H1 (cell line): ENCODE data around the gene RASSF4. TPM values are rescaled to one million over a fixed set of nuclear protein-coding genes. Genes with fewer than 3 reads are reported as not detected.

Experiments
- CTCF ChIA-PET: fragments of 300-600 bp; sonication (Branson Sonifier 250); formaldehyde crosslinking; loops from one replicate; lab custom pipeline; 2021; ENCODE audit not compliant: partially characterized antibody; lab: Charles Lee
- POLR2A ChIA-PET: fragments of 300-600 bp; sonication (Branson Sonifier 250); formaldehyde crosslinking; loops from one replicate; lab custom pipeline; 2021; ENCODE audit warnings: inconsistent platforms; ENCODE audit not compliant: partially characterized antibody; lab: Charles Lee
- DNase-seq, 2 experiments: peaks; one replicate each; pipeline versions ENCODE4 v3.0.0 to v3.0.0-alpha.2; 2010 to 2022; ENCODE audit warnings: low spot score in 2 of 2, low read depth in 1 of 2, mixed read lengths in 1 of 2
- FAIRE-seq: peaks from 2 replicates; lab custom pipeline; 2011; peaks lifted over from hg19 to GRCh38; lab: Jason Lieb, UNC
- H2AFZ ChIP-seq: 2 replicates; pipeline ENCODE4 v1.8.1; 2012; ENCODE audit warnings: low read length, inconsistent platforms
- H2AK5ac ChIP-seq: 2 replicates; pipeline ENCODE4 v1.6.1; 2013; ENCODE audit warnings: low read depth, low read length
- H2BK120ac ChIP-seq: replicated peaks from 2 replicates; pipeline ENCODE3; 2013; ENCODE audit warnings: low read depth, low read length, inconsistent platforms
- H2BK12ac ChIP-seq: 2 replicates; pipeline ENCODE4 v1.6.1; 2013; ENCODE audit warnings: low read depth, low read length
- H2BK15ac ChIP-seq: 2 replicates; pipeline ENCODE4 v1.6.1; 2013; ENCODE audit warnings: low read length
- H2BK20ac ChIP-seq: 2 replicates; pipeline ENCODE4 v1.6.1; 2013; ENCODE audit warnings: low read length
- H2BK5ac ChIP-seq: 2 replicates; pipeline ENCODE4 v1.6.1; 2013; ENCODE audit warnings: low read depth, low read length
- H3K14ac ChIP-seq: 2 replicates; pipeline ENCODE4 v1.6.1; 2013; ENCODE audit warnings: inconsistent platforms; ENCODE audit not compliant: insufficient read length
- H3K18ac ChIP-seq: 2 replicates; pipeline ENCODE4 v1.6.1; 2013; ENCODE audit warnings: low read length; ENCODE audit errors: extremely low read depth
- H3K23ac ChIP-seq: 2 replicates; pipeline ENCODE4 v1.6.1; 2013; ENCODE audit warnings: inconsistent platforms; ENCODE audit not compliant: insufficient read length
- H3K23me2 ChIP-seq: 2 replicates; pipeline ENCODE4 v1.6.1; 2013; ENCODE audit warnings: low read depth, low read length
- H3K27ac ChIP-seq: 2 replicates; pipeline ENCODE4 v1.6.1; 2011; ENCODE audit warnings: low read depth, low read length, inconsistent platforms
- H3K27me3 ChIP-seq, 4 experiments: replicated peaks in 1 of 4; 1 replicate in 1 of 4; 2 replicates in 3 of 4; pipeline versions ENCODE4 v1.6.1 to v1.8.1; 2011 to 2013; ENCODE audit warnings: low read length in 3 of 4, mild to moderate bottlenecking in 3 of 4, inconsistent platforms in 2 of 4, mixed read lengths in 2 of 4, moderate library complexity in 1 of 4; ENCODE audit not compliant: control insufficient read depth in 3 of 4, insufficient read depth in 3 of 4; ENCODE audit errors: extremely low read depth in 1 of 4
- H3K36me3 ChIP-seq, 4 experiments: 2 replicates each; pipeline versions ENCODE4 v1.6.1 to v1.8.1; 2011 to 2013; ENCODE audit warnings: mild to moderate bottlenecking in 4 of 4, low read length in 3 of 4, moderate library complexity in 2 of 4, control low read depth in 1 of 4, inconsistent platforms in 1 of 4; ENCODE audit not compliant: insufficient read depth in 4 of 4, control insufficient read depth in 2 of 4
- H3K4ac ChIP-seq: replicated peaks from 2 replicates; pipeline ENCODE3; 2013; ENCODE audit warnings: low read length, low read depth, mixed read lengths, inconsistent platforms; ENCODE audit not compliant: insufficient read length
- H3K4me1 ChIP-seq, 4 experiments: replicated peaks in 1 of 4; 1 replicate in 1 of 4; 2 replicates in 3 of 4; pipeline versions ENCODE4 v1.6.1 to v1.8.1; 2011 to 2013; ENCODE audit warnings: low read length in 3 of 4, inconsistent platforms in 2 of 4, mixed read lengths in 1 of 4; ENCODE audit not compliant: insufficient read depth in 4 of 4, control insufficient read depth in 3 of 4
- H3K4me2 ChIP-seq, 2 experiments: 2 replicates each; pipeline versions ENCODE4 v1.6.1 to v1.8.1; 2011 to 2013; ENCODE audit warnings: low read depth in 2 of 2, low read length in 2 of 2, control low read depth in 1 of 2, inconsistent platforms in 1 of 2, mild to moderate bottlenecking in 1 of 2; ENCODE audit not compliant: insufficient read depth in 1 of 2
- H3K4me3 ChIP-seq, 4 experiments: fragments of 200-600, 300-600 bp in 1 of 4; sonication (generic), shearing (Covaris generic), sonication (Bioruptor Twin) in 1 of 4; 2 replicates each; pipeline versions ENCODE4 v1.5.1 to v1.8.1; 2011 to 2016; ENCODE audit warnings: low read length in 4 of 4, low read depth in 3 of 4, control low read depth in 2 of 4, inconsistent platforms in 2 of 4, mild to moderate bottlenecking in 2 of 4, mixed read lengths in 1 of 4, moderate library complexity in 1 of 4; ENCODE audit not compliant: insufficient read depth in 2 of 4; ENCODE audit errors: extremely low read depth in 1 of 4
- H3K56ac ChIP-seq: replicated peaks from 2 replicates; pipeline ENCODE3; 2013; ENCODE audit warnings: low read depth, mild to moderate bottlenecking, mixed read lengths, low read length, inconsistent platforms; ENCODE audit not compliant: insufficient read length
- H3K79me1 ChIP-seq: 2 replicates; pipeline ENCODE4 v1.6.1; 2013; ENCODE audit warnings: low read depth, low read length, control low read depth
- H3K79me2 ChIP-seq, 2 experiments: 2 replicates each; pipeline versions ENCODE4 v1.6.1 to v1.8.1; 2012 to 2013; ENCODE audit warnings: low read length in 2 of 2, mild to moderate bottlenecking in 2 of 2, inconsistent platforms in 1 of 2; ENCODE audit not compliant: insufficient read depth in 2 of 2, control insufficient read depth in 1 of 2
- H3K9ac ChIP-seq, 4 experiments: replicated peaks in 1 of 4; 1 replicate in 1 of 4; 2 replicates in 3 of 4; pipeline versions ENCODE4 v1.6.1 to v1.8.1; 2011 to 2013; ENCODE audit warnings: low read depth in 3 of 4, low read length in 3 of 4, control low read depth in 2 of 4, mild to moderate bottlenecking in 2 of 4, moderate library complexity in 2 of 4, inconsistent platforms in 1 of 4; ENCODE audit errors: extremely low read depth in 1 of 4
- H3K9me3 ChIP-seq, 2 experiments: 2 replicates each; pipeline versions ENCODE4 v1.6.1 to v1.8.1; 2012 to 2013; ENCODE audit warnings: mild to moderate bottlenecking in 2 of 2, moderate library complexity in 2 of 2, control low read depth in 1 of 2, inconsistent platforms in 1 of 2, low read depth in 1 of 2, low read length in 1 of 2, mixed read lengths in 1 of 2; ENCODE audit not compliant: insufficient read depth in 2 of 2
- H4K20me1 ChIP-seq, 2 experiments: replicated peaks in 1 of 2; 2 replicates each; pipeline versions ENCODE3 to v1.8.1; 2011 to 2013; ENCODE audit warnings: inconsistent platforms in 2 of 2, low read length in 2 of 2, mild to moderate bottlenecking in 1 of 2; ENCODE audit not compliant: insufficient read depth in 2 of 2, control insufficient read depth in 1 of 2
- H4K5ac ChIP-seq: 2 replicates; pipeline ENCODE4 v1.6.1; 2013; ENCODE audit warnings: low read length, low read depth, mixed read lengths, inconsistent platforms; ENCODE audit not compliant: insufficient read length
- H4K8ac ChIP-seq: 2 replicates; pipeline ENCODE4 v1.8.0; 2013; ENCODE audit warnings: mild to moderate bottlenecking, moderate library complexity, low read length, inconsistent platforms; ENCODE audit not compliant: insufficient read depth; ENCODE audit errors: extremely low read depth
- H4K91ac ChIP-seq: replicated peaks from 2 replicates; pipeline ENCODE3; 2013; ENCODE audit warnings: low read length, mixed read lengths, inconsistent platforms; ENCODE audit not compliant: insufficient read length
- CHD2 ChIP-seq: IDR thresholded peaks from 2 replicates; pipeline ENCODE4 v1.6.1; 2012; ENCODE audit warnings: low read length, improper control_type of control experiment
- JUN ChIP-seq: IDR thresholded peaks from 2 replicates; pipeline ENCODE4 v1.6.1; 2011; ENCODE audit warnings: low read depth, mild to moderate bottlenecking, improper control_type of control experiment, low read length
- TCF12 ChIP-seq: IDR thresholded peaks from 2 replicates; pipeline ENCODE4 v1.6.1; 2011; ENCODE audit warnings: low read depth, mild to moderate bottlenecking, low read length
- WGBS, 2 experiments: shearing (Covaris generic) in 1 of 2; methylation state at CpG; one replicate each; pipeline versions ENCODE4 v1.1.6 to v1.1.7; 2013 to 2015; ENCODE audit warnings: low lambda C conversion rate in 2 of 2, mixed read lengths in 2 of 2, inconsistent platforms in 1 of 2, low coverage in 1 of 2, missing lambda C conversion rate in 1 of 2; ENCODE audit not compliant: insufficient replicate concordance in 2 of 2, insufficient coverage in 1 of 2, insufficient read length in 1 of 2; ENCODE audit errors: extremely low coverage in 1 of 2, missing lambda C conversion rate in 1 of 2; 5-methylcytosine and 5-hydroxymethylcytosine counted together
- polyA plus RNA-seq, 7 experiments: library from polyadenylated mRNA; depleted of rRNA in 3 of 7; stranded (reverse) in 5 of 7; unstranded in 2 of 7; fragments of >200 nt in 5 of 7; fragments of 200-250 nt in 2 of 7; gene quantifications; 1 replicate in 5 of 7; 2 replicates in 1 of 7; 4 replicates in 1 of 7; pipeline versions ENCODE4 v1.2.1 to v1.2.3, GENCODE V29; 2011 to 2013; ENCODE audit warnings: missing spikeins in 2 of 7, mixed read lengths in 2 of 7
- total RNA-seq: library from RNA; stranded (reverse); fragmentation: NEBNext Ultra II Directional; extraction: Animal tissue kit (Norgen Biotek cat#: 25700); gene quantifications from 2 replicates; pipeline ENCODE4 v1.2.1, GENCODE V29; 2021

The RASSF4 gene
- total and polyA plus RNA-seq, 2 of the 8 experiments (the other 6 are each of a cell fraction or from before 2014, with no cell fraction given) = 14.3 to 14.5 TPM

DNA sequence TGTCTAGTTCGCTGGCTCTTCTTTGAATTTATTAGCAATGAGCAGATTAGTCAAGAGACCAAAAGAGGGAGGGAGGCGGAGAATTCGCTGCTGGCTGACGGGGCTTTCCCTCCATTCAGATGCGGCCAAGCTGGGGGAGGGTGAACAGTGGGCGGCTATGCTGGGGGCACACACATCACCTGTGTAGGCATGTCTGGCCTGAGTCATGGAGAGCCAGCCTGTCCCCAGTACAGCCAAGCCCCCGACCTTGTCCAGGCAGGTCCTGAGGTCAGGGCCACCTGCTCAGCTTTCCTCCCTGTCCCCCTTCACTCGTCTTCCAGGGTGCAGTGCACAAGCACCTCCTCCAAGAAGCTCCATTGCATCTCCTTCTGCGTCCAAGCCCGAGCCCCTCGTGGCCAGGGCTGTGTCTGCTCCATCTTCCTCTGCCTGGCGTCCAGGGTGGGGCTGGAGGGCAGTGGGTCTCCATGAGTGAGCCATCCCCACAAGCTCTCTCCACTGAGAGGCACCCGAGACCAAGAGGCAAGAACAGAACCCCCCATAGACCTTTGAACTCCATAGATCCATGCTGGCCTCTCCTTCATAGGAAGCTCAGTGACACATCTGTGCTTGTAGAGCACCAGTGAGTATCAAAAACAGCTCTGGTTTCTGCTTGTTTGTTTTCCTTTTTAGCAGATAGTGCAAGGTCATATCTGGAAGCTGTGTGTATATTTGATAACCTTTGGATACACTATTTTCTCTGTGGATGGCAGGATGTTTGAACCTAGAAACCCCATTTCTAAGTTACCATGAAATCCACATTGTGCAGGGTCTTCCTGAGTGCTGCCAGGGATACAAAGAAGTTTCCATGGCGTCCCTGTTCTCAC, 20.9 kb downstream of the RASSF4 start:
- Histone ChIP-seq H3K27ac (no peak overlapping the region), H2BK5ac (no peak overlapping the region; the same call in 1 of the 2 replicates), H2BK15ac (0 out of 2 replicates have a peak overlapping the region, but pooled peaks have one; percentile 67), H3K23ac (no peak overlapping the region), H3K4me2 (peak overlapping the region; percentile 12 to 26; a peak in 2 of 4 replicates), H4K8ac (peak overlapping the region; percentile 82), H2AFZ (no peak overlapping the region), H3K14ac (no peak overlapping the region), H2BK120ac (peak overlapping the region; percentile 82), H2BK20ac (0 out of 2 replicates have a peak overlapping the region, but pooled peaks have one; percentile 56), H3K27me3 (no peaks in the 10 kb centered on the region), H2AK5ac (no peak overlapping the region; the same call in 1 of the 2 replicates), H4K20me1 (no peaks in the 10 kb centered on the region), H3K4me3 (no peak overlapping the region), H3K9me3 (no peaks in the 10 kb centered on the region), H3K9ac (0 out of 7 replicates have a peak overlapping the region, but pooled peaks of 1 of the 4 experiments have one; percentile 11), H3K4me1 (peaks cover 14 to 42% (median 28%) of the 10 kb centered on the region in 4 experiments), H3K79me1 (no peaks in the 10 kb centered on the region), H3K4ac (peak overlapping the region; percentile 10), H3K79me2 (no peaks in the 10 kb centered on the region), H4K5ac (no peak overlapping the region), H3K23me2 (peaks cover 2% of the 10 kb centered on the region; the same call in 1 of the 2 replicates), H4K91ac (peak overlapping the region; percentile 81), H3K18ac (peak overlapping the region; percentile 55; the same call in 1 of the 2 replicates), H3K36me3 (peaks cover 0 to 4% (median 0%) of the 10 kb centered on the region in 4 experiments; a peak in 1 of 8 replicates), H2BK12ac (peak overlapping the region; percentile 40; the same call in 1 of the 2 replicates), H3K56ac (no peak overlapping the region)
- no peak for FAIRE-seq
- TF ChIP-seq TCF12 = no peak
- no peak for TF ChIP-seq JUN
- no peak for TF ChIP-seq CHD2
- CTCF ChIA-PET = interaction anchor here (0.8 to 4.8 kb wide), 7 partner anchors 9 to 119 kb away, joined by 3 to 43 read pairs (median 4); no protein-coding TSS in a partner anchor
- POLR2A ChIA-PET = interaction anchor here (0.7 to 3.3 kb wide), 7 partner anchors 15 to 48 kb away, joined by 3 to 23 read pairs (median 4); partner anchors contain the start of genes RASSF4 and ZNF22
- no peak for DNase-seq
- WGBS, 2 experiments = 60% methylated on average over 13 of the region's 14 CpGs; no CpG with 5 or more reads in 1 of the 2 experiments
